SIG-M5 (cell line): ENCODE measurements around the gene NPR2.

Experiments
- DNase-seq: peaks from one replicate; lab custom pipeline; 2025; lab: John Stamatoyannopoulos, UW

Gene NPR2

DNA sequence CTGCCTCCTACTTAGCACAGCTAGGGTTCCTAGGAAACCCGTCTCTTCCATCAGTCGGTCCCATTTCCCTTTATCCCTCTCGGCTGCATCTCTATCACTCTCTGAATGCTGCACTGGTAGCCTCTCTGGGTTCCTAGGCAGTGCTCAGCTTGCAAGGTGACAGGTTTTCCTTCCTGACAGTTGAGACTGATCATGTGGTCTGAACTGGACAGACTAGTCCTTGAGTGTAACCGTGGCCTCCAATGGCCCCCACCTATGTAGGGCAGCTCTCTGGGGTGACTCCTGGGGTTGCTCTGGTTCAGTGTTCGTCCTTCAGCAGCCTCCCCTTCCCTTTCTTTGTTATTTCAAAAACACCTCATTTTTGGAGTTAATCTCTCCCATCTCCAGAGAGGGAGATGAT, 41.4 kb downstream of the NPR2 start:
- no peak for DNase-seq

DNA sequence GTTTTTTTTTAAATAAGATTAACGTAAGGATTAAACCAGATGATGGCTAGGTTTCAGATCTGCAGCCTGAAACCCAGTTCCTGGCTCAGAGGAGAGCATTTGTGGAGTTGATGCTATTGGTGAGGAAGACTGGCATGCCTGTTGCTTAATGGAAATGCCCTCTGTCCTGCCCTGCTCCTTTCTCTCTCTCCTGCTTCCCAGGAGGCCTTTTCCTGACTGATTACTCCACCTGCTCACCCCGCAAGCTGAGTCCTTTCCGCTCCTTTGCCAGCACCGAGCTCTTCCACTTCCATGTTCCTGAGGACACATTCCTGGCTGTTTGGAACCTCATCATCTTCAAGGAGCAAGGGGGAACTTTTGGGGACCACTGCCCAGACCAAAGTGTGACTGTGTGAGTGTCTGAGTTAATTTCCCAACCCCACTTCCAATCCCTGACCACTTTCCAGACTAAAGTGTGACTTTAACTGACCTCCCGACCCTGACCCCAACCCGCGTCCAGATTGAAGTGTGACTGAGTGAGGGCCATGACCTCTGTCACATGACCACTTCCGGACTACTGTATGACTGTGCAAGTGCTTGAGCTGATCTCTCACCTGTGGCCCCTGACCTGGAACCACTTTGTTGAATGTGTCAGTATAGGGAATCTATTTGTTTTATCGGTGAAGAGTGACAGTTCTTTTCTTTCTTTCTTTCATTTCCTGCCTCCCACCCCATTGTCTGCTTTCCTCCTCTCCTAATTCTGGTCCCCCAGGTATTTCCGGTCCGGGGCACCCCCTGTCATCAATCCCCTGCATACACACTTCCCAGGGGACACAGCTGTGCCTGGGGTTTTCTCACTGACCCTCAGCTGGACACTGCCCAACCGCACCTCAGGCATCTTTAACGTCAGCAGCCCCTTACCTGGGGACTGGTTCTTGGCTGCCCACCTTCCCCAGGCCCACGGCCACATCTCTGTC, 43.1 kb downstream of the NPR2 start:
- DNase-seq = no peak

DNA sequence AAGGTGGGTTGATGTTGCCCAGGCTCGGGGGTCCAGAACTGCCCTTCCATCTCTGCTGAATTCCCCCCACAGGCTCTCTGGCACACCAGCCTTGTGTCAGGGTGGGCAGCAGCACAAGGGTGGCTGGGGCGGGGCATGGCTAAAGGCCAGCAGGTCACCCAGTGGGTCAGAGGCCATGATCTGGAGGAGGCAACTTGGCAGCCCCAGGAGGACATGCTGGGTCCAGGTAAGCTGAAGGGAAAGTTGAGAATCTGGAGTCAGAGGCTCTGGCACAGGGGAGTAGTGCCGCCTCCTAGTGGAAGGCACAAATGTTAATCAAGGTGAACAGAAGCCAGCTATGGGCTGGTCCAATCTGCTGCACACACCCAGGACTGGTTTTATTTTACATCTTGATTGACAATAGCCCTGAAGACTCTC, 43.8 kb downstream of the NPR2 start:
- no peak for DNase-seq

- DNase-seq = no peak
Observed at GRCh38 chr9:35835766-35836165, 44.4 kb downstream of the NPR2 start.

- DNase-seq = no peak
Observed at GRCh38 chr9:35836595-35836994, 45.2 kb downstream of the NPR2 start.

DNA sequence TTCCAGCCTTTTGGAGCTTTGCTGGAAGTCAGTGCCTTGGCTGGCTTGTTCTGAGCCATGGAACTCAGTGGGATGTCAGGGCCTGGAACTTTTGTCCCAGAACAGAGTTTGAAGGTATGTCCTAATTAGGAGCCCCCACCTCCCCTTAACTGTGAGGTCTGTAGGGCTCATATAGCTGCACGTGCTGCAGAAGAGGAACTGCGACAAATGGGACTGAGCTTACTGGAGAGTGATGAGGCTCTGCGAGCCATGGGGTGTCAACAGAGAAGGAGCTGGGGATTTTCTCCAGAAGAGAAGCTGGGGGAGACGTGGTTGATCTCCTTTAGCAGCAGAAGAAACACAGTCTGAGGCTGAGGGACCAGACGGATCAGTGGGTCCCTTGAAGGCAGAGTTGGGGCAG, 48.5 kb downstream of the NPR2 start:
- no peak for DNase-seq

DNA sequence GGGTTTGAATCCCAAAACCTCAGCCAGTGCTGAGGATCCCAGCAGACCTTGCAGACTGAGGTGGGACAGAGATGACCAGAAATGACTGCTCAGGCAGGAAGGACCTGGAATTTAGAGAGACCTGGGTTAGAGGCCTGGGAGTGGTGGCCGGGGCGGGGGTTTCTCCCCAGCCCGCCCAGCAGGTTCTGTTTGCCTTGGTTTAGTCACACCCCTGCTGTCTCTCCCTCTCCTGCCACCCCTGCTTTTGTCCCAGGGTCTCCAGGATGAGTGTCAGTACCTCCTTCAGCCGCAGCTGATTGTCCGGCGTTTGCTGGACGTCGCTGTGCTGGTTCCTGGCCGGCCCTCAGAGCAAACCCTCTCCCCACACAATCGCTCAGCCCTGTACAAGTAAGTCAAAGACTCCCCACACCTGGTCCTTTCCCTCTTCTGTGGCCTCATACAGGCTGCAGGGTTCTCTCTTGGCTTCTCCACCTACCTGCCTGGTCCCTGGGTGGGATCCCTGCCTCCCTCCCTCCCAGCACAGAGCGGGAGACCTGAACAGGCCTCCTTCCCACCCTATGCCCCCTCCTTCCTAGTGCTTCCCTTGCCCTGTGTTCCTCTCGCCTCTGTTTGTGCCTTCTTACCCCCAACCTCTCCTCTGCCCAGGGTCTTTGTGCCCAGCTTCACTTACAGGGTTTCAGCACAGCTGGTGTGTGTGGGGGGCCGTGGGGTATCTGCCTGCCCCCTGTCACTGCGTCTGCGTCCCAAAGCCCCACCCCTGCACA, 49.7 kb downstream of the NPR2 start:
- no peak for DNase-seq

DNA sequence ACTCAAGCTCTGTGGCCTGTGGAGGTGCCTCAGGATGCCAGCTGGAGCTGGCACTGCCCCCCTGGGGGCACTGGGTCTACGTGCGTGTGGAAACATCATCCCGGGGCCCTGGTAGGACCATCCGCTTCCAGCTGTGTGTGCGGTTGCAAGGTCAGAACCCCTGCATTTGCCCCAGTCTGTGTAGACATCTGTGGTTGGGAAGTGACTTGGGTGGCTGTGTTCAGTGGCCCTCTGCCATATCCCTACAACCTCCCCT, 50.2 kb downstream of the NPR2 start:
- no peak for DNase-seq

DNA sequence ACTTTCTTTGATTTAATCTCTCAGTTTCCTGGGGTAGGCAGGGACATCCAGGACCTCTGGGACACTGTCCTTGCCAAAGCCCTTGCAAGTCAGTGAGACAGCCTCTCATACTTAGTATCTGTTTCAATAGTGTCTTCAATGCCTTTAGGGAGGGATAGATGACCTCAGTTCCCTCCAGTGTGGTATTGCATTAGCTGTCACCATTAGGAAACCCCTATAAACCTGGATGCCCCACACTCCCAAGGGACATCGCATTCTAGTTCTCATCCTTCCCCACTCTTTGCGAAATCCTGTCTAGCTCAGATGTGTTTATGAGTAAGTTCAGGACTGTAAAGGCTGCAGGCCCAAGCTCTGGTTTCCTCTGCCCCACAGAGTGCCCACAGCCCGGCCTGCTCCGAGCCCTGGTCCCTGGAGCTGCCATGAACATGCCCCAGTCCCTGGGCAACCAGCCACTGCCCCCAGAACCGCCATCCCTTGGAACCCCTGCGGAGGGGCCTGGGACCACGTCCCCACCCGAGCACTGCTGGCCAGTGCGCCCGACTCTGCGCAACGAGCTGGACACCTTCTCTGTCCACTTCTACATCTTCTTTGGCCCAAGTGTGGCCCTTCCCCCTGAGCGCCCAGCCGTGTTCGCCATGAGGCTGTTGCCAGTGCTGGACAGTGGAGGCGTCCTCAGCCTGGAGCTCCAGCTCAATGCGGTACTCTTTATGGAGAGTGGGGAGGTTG, 50.8 kb downstream of the NPR2 start:
- DNase-seq = no peak

GRCh38 chr9:35842795-35843194, 51.4 kb downstream of the NPR2 start:
- DNase-seq = no peak

- peak; percentile 92 for DNase-seq
Observed at GRCh38 chr9:35844628-35845270, 53.4 kb downstream of the NPR2 start.

GRCh38 chr9:35845824-35846771, 54.7 kb downstream of the NPR2 start:
- DNase-seq = no peak

GRCh38 chr9:35847792-35848572, 56.6 kb downstream of the NPR2 start:
- no peak for DNase-seq

GRCh38 chr9:35852267-35852815, 61.0 kb downstream of the NPR2 start:
- no peak for DNase-seq

- DNase-seq = no peak
Observed at GRCh38 chr9:35852876-35853865, 61.8 kb downstream of the NPR2 start.

DNA sequence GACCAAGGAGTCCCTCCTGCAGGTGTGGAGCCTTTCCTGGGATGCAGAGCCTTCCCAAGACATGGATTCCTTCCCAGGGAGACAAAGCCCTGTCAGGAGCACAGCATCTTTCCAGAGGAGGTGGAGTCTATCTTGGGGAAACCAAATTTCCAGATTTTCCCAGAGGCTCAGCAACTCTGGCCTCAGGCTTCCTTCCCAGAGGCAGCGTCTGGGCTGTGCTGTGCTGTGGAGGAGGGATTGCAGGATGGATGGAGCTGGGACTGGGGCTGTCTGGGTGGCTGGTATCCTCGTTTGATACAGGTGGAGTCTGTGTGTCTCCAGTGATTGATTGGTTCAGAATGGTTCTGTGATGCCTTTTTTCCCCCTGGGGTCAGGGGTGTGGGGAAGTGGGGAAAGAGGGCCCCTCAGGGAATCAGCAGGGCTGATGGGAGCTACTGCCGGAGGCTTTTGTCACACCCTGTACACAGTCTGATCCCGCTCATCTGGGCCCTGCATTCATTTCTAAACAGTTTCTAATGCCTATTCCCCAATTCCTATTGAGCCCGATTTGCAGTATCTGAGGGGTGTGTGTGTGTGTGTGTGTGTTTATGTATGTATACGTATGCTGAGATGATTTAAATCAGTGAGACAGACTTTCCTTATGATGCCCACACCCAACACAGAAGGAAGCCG, 62.8 kb downstream of the NPR2 start:
- no peak for DNase-seq

DNA sequence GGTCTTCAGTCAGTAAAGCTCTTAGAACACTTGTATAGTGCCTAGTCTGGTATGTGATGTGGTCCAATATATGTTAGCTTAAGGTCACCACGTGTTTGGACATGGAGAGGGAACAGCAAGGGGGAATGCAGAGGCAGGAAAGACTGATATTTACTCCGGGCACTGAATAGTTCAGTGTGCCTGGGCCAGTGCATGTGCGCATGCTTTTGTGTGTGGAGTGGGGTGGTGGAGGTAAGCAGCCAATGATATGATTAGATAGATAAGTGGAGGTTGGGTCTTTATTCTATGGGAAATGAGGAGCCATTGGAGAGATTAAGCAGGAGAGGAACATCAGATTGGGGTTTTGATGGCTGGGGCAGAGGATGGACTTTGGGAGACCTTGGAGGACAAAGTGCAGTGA, 64.8 kb downstream of the NPR2 start:
- no peak for DNase-seq

- DNase-seq = no peak
Observed at GRCh38 chr9:35856882-35857281, 65.5 kb downstream of the NPR2 start.
